ENCODE measurements around the gene SPATA12.

DNA sequence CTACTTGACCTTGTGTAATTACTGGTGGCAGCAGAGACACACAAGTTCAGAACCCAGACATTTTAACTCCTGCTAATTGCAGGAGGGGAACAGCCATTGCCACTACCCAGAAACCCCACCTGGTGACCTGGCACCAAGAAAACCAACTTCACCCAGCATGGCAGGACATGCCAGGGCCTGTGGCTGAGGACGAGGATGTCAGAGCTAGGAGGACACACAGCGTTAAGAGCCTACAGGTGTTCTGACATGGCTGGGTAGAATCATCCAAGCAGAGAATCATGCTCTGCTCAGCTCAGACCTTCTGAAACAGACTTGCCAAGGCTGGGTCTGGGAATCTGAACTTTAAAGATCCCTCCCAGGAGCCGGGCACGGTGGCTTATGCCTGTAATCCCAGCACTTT is 11.7 kb upstream of the SPATA12 start:
- TF ChIP-seq POLR2A (IDR thresholded peaks at IDR 0.05), result no peak
- TF ChIP-seq, protein P1, sequence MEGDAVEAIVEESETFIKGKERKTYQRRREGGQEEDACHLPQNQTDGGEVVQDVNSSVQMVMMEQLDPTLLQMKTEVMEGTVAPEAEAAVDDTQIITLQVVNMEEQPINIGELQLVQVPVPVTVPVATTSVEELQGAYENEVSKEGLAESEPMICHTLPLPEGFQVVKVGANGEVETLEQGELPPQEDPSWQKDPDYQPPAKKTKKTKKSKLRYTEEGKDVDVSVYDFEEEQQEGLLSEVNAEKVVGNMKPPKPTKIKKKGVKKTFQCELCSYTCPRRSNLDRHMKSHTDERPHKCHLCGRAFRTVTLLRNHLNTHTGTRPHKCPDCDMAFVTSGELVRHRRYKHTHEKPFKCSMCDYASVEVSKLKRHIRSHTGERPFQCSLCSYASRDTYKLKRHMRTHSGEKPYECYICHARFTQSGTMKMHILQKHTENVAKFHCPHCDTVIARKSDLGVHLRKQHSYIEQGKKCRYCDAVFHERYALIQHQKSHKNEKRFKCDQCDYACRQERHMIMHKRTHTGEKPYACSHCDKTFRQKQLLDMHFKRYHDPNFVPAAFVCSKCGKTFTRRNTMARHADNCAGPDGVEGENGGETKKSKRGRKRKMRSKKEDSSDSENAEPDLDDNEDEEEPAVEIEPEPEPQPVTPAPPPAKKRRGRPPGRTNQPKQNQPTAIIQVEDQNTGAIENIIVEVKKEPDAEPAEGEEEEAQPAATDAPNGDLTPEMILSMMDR (IDR thresholded peaks at IDR 0.05), result no peak

Data from gastroesophageal sphincter (tissue), 3 donors.